Type B pancreatic cell (in vitro differentiated cells): ENCODE measurements around the gene WDR26. TPM values are rescaled to one million over a fixed set of nuclear protein-coding genes. Genes with fewer than 3 reads are reported as not detected.

Source experiments
- DNase-seq: peaks from one replicate; pipeline ENCODE4 v3.0.0; 2021; ENCODE audit warnings: mixed read lengths; ENCODE audit not compliant: unreplicated experiment; ENCODE audit errors: extremely low spot score
- H3K27ac Mint-ChIP-seq: 2 replicates; pipeline ENCODE4 v1.8.0; 2021; ENCODE audit warnings: mild to moderate bottlenecking, mixed read lengths
- H3K27me3 Mint-ChIP-seq: 2 replicates; pipeline ENCODE4 v1.8.0; 2021; ENCODE audit warnings: mixed read lengths
- H3K36me3 Mint-ChIP-seq: 2 replicates; pipeline ENCODE4 v1.8.0; 2021; ENCODE audit warnings: mixed read lengths
- H3K4me1 Mint-ChIP-seq: one replicate; pipeline ENCODE4 v1.8.0; 2021; ENCODE audit warnings: mixed read lengths; ENCODE audit not compliant: unreplicated experiment
- H3K4me3 Mint-ChIP-seq: 2 replicates; pipeline ENCODE4 v1.8.0; 2021; ENCODE audit warnings: mild to moderate bottlenecking, mixed read lengths
- H3K9me3 Mint-ChIP-seq: 2 replicates; pipeline ENCODE4 v1.8.0; 2021; ENCODE audit warnings: mixed read lengths
- total RNA-seq: library from RNA; stranded (reverse); gene quantifications from 2 replicates; pipeline ENCODE4 v1.2.1, GENCODE V29; 2021; ENCODE audit warnings: low replicate concordance
- TF ChIP-seq, protein P1 (sequence below): fragments of 200-600 bp; sonication (generic); conservative IDR thresholded peaks from 2 replicates; pipeline ENCODE4 v1.5.0; 2021; ENCODE audit warnings: antibody characterized with exemption, mild to moderate bottlenecking

The WDR26 gene
- total RNA-seq, 1 donor from 2014 or later, result 75.1 TPM

- no peak for DNase-seq
- Mint-ChIP-seq H3K27me3 (no peaks in the 10 kb centered on the region), H3K36me3 (peaks cover 39% of the 10 kb centered on the region), H3K4me1 (peaks cover 6% of the 10 kb centered on the region), H3K4me3 (no peak overlapping the region), H3K27ac (no peak overlapping the region), H3K9me3 (no peaks in the 10 kb centered on the region)
- TF ChIP-seq, protein P1, sequence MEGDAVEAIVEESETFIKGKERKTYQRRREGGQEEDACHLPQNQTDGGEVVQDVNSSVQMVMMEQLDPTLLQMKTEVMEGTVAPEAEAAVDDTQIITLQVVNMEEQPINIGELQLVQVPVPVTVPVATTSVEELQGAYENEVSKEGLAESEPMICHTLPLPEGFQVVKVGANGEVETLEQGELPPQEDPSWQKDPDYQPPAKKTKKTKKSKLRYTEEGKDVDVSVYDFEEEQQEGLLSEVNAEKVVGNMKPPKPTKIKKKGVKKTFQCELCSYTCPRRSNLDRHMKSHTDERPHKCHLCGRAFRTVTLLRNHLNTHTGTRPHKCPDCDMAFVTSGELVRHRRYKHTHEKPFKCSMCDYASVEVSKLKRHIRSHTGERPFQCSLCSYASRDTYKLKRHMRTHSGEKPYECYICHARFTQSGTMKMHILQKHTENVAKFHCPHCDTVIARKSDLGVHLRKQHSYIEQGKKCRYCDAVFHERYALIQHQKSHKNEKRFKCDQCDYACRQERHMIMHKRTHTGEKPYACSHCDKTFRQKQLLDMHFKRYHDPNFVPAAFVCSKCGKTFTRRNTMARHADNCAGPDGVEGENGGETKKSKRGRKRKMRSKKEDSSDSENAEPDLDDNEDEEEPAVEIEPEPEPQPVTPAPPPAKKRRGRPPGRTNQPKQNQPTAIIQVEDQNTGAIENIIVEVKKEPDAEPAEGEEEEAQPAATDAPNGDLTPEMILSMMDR, result no peak
Observed at GRCh38 chr1:224390517-224390916, 44.1 kb downstream of the WDR26 start.

- DNase-seq, result no peak
- TF ChIP-seq, protein P1, result no peak
- Mint-ChIP-seq H3K4me3 (no peak overlapping the region), H3K4me1 (peaks cover 6% of the 10 kb centered on the region), H3K27ac (no peak overlapping the region), H3K9me3 (no peaks in the 10 kb centered on the region), H3K36me3 (peaks cover 31% of the 10 kb centered on the region), H3K27me3 (no peaks in the 10 kb centered on the region)
Observed at GRCh38 chr1:224387943-224388342, 46.7 kb downstream of the WDR26 start.

DNA sequence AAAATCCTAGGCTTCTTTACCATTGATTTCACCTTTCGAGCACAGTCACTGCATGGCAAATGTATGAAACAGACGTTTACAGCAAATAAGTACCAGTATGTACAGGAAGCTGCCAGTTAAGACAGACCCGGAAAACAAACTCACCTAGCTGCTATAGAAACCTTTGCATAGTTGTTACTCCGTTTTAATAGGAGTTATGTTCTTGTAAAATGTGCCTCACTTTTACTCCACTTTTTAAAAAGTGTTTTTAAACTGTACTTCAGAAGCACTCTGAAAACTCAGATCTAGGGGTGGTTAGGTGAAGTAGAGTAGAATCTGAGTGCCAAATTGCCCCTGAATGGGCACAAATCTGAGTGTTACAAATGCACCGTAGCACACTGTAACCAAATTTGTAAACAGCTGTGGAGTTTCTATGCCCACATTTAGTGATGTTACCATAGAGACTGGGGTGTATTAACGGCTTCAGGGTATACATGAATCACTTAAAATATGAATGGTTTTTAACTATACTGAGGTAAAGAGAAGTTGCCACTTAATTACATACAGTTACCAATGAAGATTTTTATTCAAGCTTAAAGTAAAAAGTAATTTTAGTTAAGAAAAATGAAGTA is 47.2 kb downstream of the WDR26 start:
- TF ChIP-seq, protein P1, result no peak
- no peaks in the 10 kb centered on the region for H3K27me3 Mint-ChIP-seq
- H3K27ac Mint-ChIP-seq, result no peak overlapping the region
- no peak overlapping the region for H3K4me3 Mint-ChIP-seq
- no peak for DNase-seq
- H3K4me1 Mint-ChIP-seq, result peaks cover 6% of the 10 kb centered on the region
- H3K9me3 Mint-ChIP-seq, result no peaks in the 10 kb centered on the region
- H3K36me3 Mint-ChIP-seq, result peaks cover 26% of the 10 kb centered on the region

DNA sequence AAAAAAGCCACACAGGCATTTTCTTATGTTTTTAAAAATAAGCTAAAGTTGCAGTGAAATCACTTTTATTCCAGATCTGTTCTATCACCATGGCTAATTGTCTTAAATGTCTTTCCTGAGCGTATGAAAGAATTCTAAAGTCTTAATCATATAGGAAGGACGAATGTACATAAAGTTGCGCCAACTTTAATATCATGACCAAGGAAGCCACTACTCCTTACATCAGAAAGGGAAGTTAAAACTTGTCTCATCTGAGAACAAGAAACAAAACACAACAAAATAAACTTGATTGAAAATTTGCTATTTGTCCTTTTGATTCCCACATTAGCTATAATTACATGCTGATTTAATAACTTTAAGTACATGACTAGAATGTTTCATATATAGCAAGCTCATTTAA is 51.4 kb downstream of the WDR26 start:
- no peaks in the 10 kb centered on the region for H3K9me3 Mint-ChIP-seq
- H3K27me3 Mint-ChIP-seq, result no peaks in the 10 kb centered on the region
- no peak for DNase-seq
- H3K27ac Mint-ChIP-seq, result no peak overlapping the region
- peaks cover 6% of the 10 kb centered on the region for H3K4me1 Mint-ChIP-seq
- peaks cover 10% of the 10 kb centered on the region for H3K36me3 Mint-ChIP-seq
- H3K4me3 Mint-ChIP-seq, result no peak overlapping the region
- TF ChIP-seq, protein P1, result no peak

DNA sequence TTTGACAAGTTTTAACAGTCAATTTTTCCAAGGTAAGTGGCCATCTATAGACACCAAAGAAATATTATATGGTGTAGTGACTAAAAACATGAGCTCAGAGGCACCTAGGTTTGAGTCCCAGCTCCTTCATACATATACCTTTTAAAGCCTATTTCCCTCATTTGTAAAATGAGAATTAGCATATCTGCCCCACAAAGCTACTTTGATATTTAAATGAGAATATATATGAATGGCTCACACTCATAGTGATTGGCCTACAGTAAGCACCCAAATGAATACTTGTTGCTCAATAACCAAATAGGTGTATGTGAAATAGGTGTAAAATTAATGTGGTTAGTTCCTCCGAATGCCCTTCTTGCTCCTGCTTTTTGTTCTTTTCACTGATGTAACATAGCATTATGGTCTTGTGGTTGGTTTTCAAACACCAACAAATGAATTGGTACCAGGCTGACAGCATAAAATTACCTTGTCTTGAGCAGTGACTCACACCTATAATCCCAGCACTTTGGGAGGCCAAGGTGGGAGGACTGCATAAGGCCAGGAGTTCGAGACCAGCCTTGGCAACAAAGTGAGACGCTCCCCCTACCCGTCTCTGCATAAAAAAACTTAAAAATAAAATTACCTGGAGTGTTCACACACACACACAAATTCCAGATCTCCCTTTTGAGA is 52.6 kb downstream of the WDR26 start:
- DNase-seq, result no peak
- Mint-ChIP-seq H3K36me3 (peaks cover 15% of the 10 kb centered on the region), H3K27ac (no peak overlapping the region), H3K4me3 (no peak overlapping the region), H3K4me1 (peaks cover 4% of the 10 kb centered on the region), H3K9me3 (no peaks in the 10 kb centered on the region), H3K27me3 (no peaks in the 10 kb centered on the region)
- TF ChIP-seq, protein P1, result no peak
